Activated CD4-positive, alpha-beta memory T cell treated with anti-CD3 and anti-CD28 coated beads for 36 hours (primary cell): Measurements from ENCODE around the gene ARHGEF10L. TPM values are rescaled to one million over a fixed set of nuclear protein-coding genes. Genes with fewer than 3 reads are reported as not detected.
A peak's percentile ranks its signal among the peaks of the same experiment; 100 is the strongest.
"Not testable (repeated sequence)": the region's sequence is repeated elsewhere in the genome, so short reads cannot be mapped to it uniquely, and the experiment has no call there.

Experiments
- CTCF ChIA-PET: fragments of 350-600 bp; sonication (Branson Sonifier 250); formaldehyde crosslinking; loops from one replicate; lab custom pipeline; 2021; ENCODE audit warnings: antibody characterized with exemption, inconsistent platforms; lab: Charles Lee
- POLR2A ChIA-PET: fragments of 350-600 bp; sonication (Branson Sonifier 250); formaldehyde crosslinking; loops from one replicate; lab custom pipeline; 2021; ENCODE audit warnings: antibody characterized with exemption; lab: Charles Lee
- DNase-seq: peaks from one replicate; pipeline ENCODE4 v3.0.0-alpha.2; 2020
- H3K27ac Mint-ChIP-seq: one replicate; pipeline ENCODE4 v1.8.0; 2021; ENCODE audit warnings: mixed read lengths
- H3K27me3 Mint-ChIP-seq: one replicate; pipeline ENCODE4 v1.8.0; 2021; ENCODE audit warnings: mixed read lengths
- H3K36me3 Mint-ChIP-seq: one replicate; pipeline ENCODE4 v1.8.0; 2021; ENCODE audit warnings: mixed read lengths
- H3K4me1 Mint-ChIP-seq: one replicate; pipeline ENCODE4 v1.8.0; 2021; ENCODE audit warnings: low read depth, mixed read lengths
- H3K4me3 Mint-ChIP-seq: one replicate; pipeline ENCODE4 v1.8.0; 2021; ENCODE audit warnings: mild to moderate bottlenecking, mixed read lengths
- H3K9me3 Mint-ChIP-seq: one replicate; pipeline ENCODE4 v1.8.0; 2021; ENCODE audit warnings: mixed read lengths
- intact Hi-C: fragments of 100-400 bp; cut with micrococcal nuclease; formaldehyde crosslinking; loops from one replicate; pipeline ENCODE4 v1.15.1; 2023
- total RNA-seq, 2 experiments: library from RNA; stranded (reverse); gene quantifications; one replicate each; pipeline ENCODE4 v1.2.3, GENCODE V29; 2021

ARHGEF10L gene
- total RNA-seq: not detected

DNA sequence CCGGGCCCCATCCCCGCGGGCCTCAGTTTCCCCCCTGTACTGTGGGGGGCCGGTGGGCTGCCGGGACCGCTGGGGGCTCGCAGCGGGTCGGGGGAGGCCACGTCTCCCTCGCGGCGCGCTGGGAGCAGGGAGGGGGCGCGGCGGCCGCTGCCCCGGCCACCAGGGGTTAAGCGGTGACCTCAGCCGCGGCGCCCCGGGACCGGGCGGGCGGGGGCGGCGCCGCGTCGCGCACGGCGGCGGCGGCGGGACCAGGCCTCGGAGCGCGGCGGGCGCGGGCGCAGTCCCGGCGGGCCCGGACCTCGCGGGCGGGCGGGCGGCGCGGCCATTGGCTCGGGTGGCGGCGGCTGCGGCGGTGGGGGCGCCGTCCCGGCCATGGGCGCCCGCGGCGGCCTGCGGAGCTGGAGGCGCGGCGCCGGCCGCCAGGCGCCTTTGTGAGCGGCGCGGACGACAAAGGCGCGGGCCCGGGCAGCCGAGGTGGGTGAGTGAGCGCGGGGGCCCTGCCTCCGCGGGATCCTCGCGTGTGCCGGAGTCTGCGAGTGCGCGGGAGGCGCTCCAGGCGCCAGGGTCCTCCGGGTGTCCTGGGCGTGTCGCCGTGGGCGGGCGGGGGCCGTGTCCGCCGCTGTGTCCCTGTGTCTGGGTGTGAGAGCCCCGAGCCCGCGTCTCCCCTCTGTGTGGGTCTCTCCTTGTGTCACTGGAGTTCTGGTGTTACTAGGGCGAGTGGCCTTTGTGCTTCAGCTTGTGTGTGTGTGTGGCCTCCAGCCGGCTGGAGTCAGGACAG lies at the start of gene ARHGEF10L:
Gene ARHGEF10L, plus strand, starts transcription at position 222 of the 778 bp plus-strand sequence. CDS start 40,898 bp downstream, outside the sequence.
- ChIA-PET CTCF (no interaction called here), POLR2A (no interaction called here)
- H3K4me3 Mint-ChIP-seq: no peak within 1 kb of the TSS
- DNase-seq: no peak
- H3K36me3 Mint-ChIP-seq: no peaks in the 10 kb centered on the region
- no peak within 1 kb of the TSS for H3K27ac Mint-ChIP-seq
- H3K9me3 Mint-ChIP-seq: no peaks in the 10 kb centered on the region
- H3K27me3 Mint-ChIP-seq: peaks cover 36% of the 10 kb centered on the region
- H3K4me1 Mint-ChIP-seq: peaks cover 8% of the 10 kb centered on the region
- intact Hi-C loops: no loop called here

DNA sequence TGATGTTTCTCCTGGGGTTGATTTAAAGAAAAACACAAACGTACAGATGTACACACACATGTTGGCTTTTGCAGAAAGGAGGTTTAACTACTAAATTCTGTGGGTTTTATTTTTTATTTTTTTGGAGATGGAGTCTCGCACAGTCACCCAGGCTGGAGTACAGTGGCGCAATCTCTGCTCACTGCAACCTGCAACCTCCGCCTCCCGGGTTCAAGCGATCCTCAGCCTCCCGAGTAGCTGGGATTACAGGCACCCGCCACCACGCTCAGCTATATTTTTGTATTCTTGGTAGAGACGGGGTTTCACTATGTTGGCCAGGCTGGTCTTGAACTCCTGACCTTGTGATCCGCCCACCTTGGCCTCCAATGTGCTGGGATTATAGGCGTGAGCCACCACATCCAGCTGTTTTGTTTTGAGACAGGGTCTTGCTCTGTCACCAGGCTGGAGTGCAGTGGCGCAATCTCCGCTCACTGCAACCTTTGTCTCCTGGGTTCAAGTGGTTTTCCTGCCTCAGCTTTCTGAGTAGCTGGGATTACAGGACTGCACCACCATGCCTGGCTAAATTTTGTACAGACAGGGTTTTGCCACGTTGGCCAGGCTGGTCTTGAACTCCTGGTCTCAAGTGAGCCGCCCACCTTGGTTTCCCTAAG lies 49.6 kb upstream of the ARHGEF10L start:
- peaks cover 11% of the 10 kb centered on the region for H3K27me3 Mint-ChIP-seq
- CTCF ChIA-PET: interaction anchor here (0.6 kb wide), 1 partner anchor 1406 kb away, joined by 4 read pairs; no protein-coding TSS in a partner anchor
- H3K4me1 Mint-ChIP-seq, DNase-seq, H3K9me3 Mint-ChIP-seq, intact Hi-C loops, H3K27ac Mint-ChIP-seq, H3K4me3 Mint-ChIP-seq, H3K36me3 Mint-ChIP-seq, POLR2A ChIA-PET: not testable (repeated sequence)

- H3K36me3 Mint-ChIP-seq, DNase-seq, POLR2A ChIA-PET, H3K27ac Mint-ChIP-seq, H3K4me1 Mint-ChIP-seq, H3K4me3 Mint-ChIP-seq, CTCF ChIA-PET, H3K9me3 Mint-ChIP-seq, intact Hi-C loops, H3K27me3 Mint-ChIP-seq: not testable (repeated sequence)
Observed at GRCh38 chr1:17490667-17491066, 48.8 kb upstream of the ARHGEF10L start.

- intact Hi-C loops: loop anchor here (2.0 kb wide), 1 partner anchor 113 kb away; no protein-coding TSS in a partner anchor
- ChIA-PET CTCF (interaction anchor here (0.7 to 1.6 kb wide), 10 partner anchors 8 to 155 kb away, joined by 3 to 26 read pairs (median 4); no protein-coding TSS in a partner anchor), POLR2A (no interaction called here)
- Mint-ChIP-seq H3K4me3 (no peak overlapping the region), H3K4me1 (no peaks in the 10 kb centered on the region), H3K27ac (no peak overlapping the region), H3K9me3 (no peaks in the 10 kb centered on the region), H3K27me3 (no peaks in the 10 kb centered on the region), H3K36me3 (no peaks in the 10 kb centered on the region)
- DNase-seq: peak; percentile 77
Observed at GRCh38 chr1:17494114-17494729, 45.3 kb upstream of the ARHGEF10L start.

DNA sequence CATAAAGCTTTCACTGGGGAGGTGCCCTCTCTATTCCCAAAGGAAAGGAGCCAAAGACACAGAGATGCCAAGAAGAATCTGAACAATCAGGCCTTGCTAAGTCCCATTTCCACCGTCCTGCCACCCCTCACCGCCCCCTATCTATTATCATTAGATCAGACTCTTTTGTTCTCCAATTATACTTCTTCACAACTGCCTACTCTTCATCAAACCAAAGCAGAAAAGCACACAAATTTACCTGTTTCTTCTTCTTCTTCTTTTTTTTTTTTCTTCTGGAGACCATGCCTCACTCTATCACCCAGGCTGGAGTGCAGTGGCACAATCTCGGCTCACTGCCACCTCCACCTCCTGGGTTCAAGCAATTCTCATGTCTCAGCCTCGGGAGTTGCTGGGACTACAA lies 43.1 kb upstream of the ARHGEF10L start:
- DNase-seq: no peak
- Mint-ChIP-seq H3K27ac (no peak overlapping the region), H3K36me3 (no peaks in the 10 kb centered on the region), H3K4me1 (no peaks in the 10 kb centered on the region), H3K4me3 (no peak overlapping the region), H3K27me3 (peaks cover 5% of the 10 kb centered on the region), H3K9me3 (no peaks in the 10 kb centered on the region)
- POLR2A ChIA-PET: no interaction called here
- intact Hi-C loops: no loop called here
- CTCF ChIA-PET: interaction anchor here (0.5 to 1.9 kb wide), 3 partner anchors 37 to 110 kb away, joined by 3 to 11 read pairs (median 3); no protein-coding TSS in a partner anchor

DNA sequence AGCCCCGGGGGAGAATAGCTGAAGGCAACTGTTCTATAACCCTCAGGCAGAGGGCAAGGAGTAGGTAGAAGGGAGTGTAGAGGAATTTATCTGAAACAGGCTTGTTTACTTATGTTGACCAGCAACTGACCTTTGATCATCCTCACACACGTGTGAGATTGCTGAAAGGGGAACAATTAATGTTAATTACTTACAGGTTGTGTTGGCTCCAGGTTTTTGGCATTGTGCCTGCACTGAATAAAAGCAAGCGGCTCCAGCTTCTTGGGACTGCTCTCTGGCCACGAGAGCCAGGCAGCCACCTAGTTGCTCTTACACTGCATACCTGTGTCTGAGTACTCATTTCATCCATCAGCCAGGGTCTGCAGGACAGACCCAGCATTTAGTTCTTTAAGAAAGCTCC lies 41.3 kb upstream of the ARHGEF10L start:
- Mint-ChIP-seq H3K9me3 (no peaks in the 10 kb centered on the region), H3K27me3 (peaks cover 12% of the 10 kb centered on the region), H3K27ac (no peak overlapping the region), H3K4me3 (no peak overlapping the region), H3K36me3 (no peaks in the 10 kb centered on the region), H3K4me1 (peaks cover 2% of the 10 kb centered on the region)
- intact Hi-C loops: no loop called here
- ChIA-PET CTCF (interaction anchor here (1.0 kb wide), 1 partner anchor 96 kb away, joined by 3 read pairs; no protein-coding TSS in a partner anchor), POLR2A (no interaction called here)
- DNase-seq: no peak

DNA sequence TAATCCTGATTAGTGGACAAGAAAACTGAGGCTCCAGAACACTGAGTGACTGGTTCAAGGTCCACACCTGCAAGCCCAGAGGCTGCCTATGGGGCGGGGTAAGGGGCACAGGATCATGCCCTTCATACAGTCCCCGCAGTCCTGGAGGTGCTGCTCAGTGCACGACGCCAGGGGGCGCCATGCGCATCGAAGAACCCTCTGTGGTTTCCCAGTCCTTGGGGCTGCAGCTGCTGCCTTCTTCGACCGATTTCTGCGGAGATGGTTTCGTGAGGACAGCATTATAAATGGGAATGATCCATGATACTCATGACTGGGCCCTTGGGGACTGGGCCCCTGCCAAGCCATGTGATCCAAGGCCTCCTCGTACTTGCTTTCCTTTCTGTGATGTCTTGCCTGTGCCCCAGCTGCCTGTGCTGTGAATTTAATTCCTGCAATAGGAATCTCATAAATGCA lies 37.1 kb upstream of the ARHGEF10L start:
- Mint-ChIP-seq H3K9me3 (no peaks in the 10 kb centered on the region), H3K4me1 (peaks cover 2% of the 10 kb centered on the region), H3K27me3 (peaks cover 12% of the 10 kb centered on the region), H3K36me3 (no peaks in the 10 kb centered on the region), H3K27ac (no peak overlapping the region), H3K4me3 (no peak overlapping the region)
- peak; percentile 70 for DNase-seq
- CTCF ChIA-PET: interaction anchor here (0.6 to 3.0 kb wide), 9 partner anchors 8 to 399 kb away, joined by 3 to 45 read pairs (median 3); no protein-coding TSS in a partner anchor
- POLR2A ChIA-PET: no interaction called here
- intact Hi-C loops: no loop called here

DNA sequence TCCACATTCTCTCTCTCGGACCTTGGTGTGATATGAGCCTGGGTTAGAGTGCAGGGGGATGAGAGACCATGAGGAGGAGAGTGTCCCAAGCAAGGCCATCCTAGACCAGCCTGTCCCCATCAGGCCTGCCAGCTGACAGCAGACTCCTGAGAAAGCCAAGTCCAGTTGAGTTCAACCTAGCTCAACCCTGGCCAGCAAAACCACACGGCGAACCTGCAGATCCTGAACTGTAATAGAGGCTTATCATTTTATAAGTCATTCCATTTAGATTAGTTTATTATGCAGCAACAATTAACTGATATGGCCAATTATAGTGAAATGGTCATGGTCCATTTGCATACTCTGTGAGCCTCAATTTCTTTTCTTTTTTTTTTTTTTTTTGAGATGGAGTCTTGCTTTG lies 36.4 kb upstream of the ARHGEF10L start:
- ChIA-PET CTCF (interaction anchor here (0.5 to 3.0 kb wide), 7 partner anchors 8 to 103 kb away, joined by 3 to 45 read pairs (median 4); no protein-coding TSS in a partner anchor), POLR2A (no interaction called here)
- Mint-ChIP-seq H3K36me3 (no peaks in the 10 kb centered on the region), H3K27me3 (peaks cover 12% of the 10 kb centered on the region), H3K9me3 (no peaks in the 10 kb centered on the region), H3K4me1 (peaks cover 2% of the 10 kb centered on the region), H3K4me3 (no peak overlapping the region), H3K27ac (no peak overlapping the region)
- DNase-seq: no peak
- intact Hi-C loops: no loop called here

- H3K4me1 Mint-ChIP-seq, intact Hi-C loops, H3K27ac Mint-ChIP-seq, H3K27me3 Mint-ChIP-seq, H3K36me3 Mint-ChIP-seq, H3K9me3 Mint-ChIP-seq, POLR2A ChIA-PET, H3K4me3 Mint-ChIP-seq, DNase-seq: not testable (repeated sequence)
- CTCF ChIA-PET: interaction anchor here (1.3 kb wide), 1 partner anchor 13 kb away, joined by 3 read pairs; no protein-coding TSS in a partner anchor
Observed at GRCh38 chr1:17507200-17507599, 32.3 kb upstream of the ARHGEF10L start.

DNA sequence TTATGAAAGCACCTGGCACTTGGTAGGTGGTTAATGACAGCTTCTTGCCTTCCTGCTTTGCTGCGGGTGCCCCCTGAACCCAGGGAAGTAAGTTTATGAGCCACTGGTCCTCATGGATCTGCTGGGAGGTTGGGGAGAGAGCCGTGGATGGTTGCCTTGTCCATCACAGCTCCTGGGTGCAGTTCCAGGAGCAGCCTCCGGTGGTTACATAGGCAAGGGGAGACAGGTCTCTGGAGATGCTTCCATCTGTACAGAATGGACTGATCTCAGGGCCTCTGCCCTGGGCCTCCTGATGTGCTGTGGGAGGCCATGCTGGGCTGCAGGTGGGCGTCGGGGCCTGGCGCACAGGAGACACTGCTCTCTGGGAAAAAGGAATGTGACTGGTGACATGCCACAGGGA lies 31.6 kb upstream of the ARHGEF10L start:
- no peak for DNase-seq
- Mint-ChIP-seq H3K27me3 (peaks cover 2% of the 10 kb centered on the region), H3K4me3 (no peak overlapping the region), H3K36me3 (no peaks in the 10 kb centered on the region), H3K9me3 (no peaks in the 10 kb centered on the region), H3K4me1 (no peaks in the 10 kb centered on the region), H3K27ac (no peak overlapping the region)
- CTCF ChIA-PET: interaction anchor here (1.3 kb wide), 1 partner anchor 13 kb away, joined by 3 read pairs; no protein-coding TSS in a partner anchor
- POLR2A ChIA-PET: no interaction called here
- intact Hi-C loops: no loop called here

DNA sequence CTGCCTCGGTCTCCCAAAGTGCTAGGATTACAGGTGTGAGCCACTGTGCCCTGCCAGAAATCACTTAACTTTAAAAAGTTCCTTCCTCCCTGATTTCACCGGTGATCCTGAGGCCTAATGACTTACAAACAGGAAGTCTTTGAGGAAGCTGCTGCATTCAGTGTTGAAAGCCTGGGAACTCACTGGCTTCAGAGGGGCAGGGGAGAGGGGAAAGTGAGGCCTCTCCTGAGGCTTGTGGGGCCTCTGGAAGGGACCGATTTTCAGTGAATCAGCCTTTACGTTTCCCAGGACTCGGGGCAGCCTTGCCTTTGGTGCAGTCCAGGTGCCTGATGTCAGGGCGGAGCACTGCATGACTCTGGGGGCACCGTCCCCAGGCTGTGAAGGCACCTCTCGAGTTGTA lies 30.1 kb upstream of the ARHGEF10L start:
- H3K27me3 Mint-ChIP-seq: no peaks in the 10 kb centered on the region
- ChIA-PET POLR2A (no interaction called here), CTCF (no interaction called here)
- no peaks in the 10 kb centered on the region for H3K36me3 Mint-ChIP-seq
- no peaks in the 10 kb centered on the region for H3K4me1 Mint-ChIP-seq
- H3K4me3 Mint-ChIP-seq: no peak overlapping the region
- intact Hi-C loops: no loop called here
- no peak for DNase-seq
- no peak overlapping the region for H3K27ac Mint-ChIP-seq
- H3K9me3 Mint-ChIP-seq: no peaks in the 10 kb centered on the region

- H3K4me1 Mint-ChIP-seq: no peaks in the 10 kb centered on the region
- intact Hi-C loops: no loop called here
- DNase-seq: no peak
- no peaks in the 10 kb centered on the region for H3K27me3 Mint-ChIP-seq
- H3K36me3 Mint-ChIP-seq: no peaks in the 10 kb centered on the region
- ChIA-PET POLR2A (no interaction called here), CTCF (interaction anchor here (0.8 kb wide), 1 partner anchor 27 kb away, joined by 4 read pairs; no protein-coding TSS in a partner anchor)
- H3K4me3 Mint-ChIP-seq: no peak overlapping the region
- no peaks in the 10 kb centered on the region for H3K9me3 Mint-ChIP-seq
- H3K27ac Mint-ChIP-seq: no peak overlapping the region
Observed at GRCh38 chr1:17510138-17510537, 29.4 kb upstream of the ARHGEF10L start.
